Measurements from ENCODE around the gene CD6. TPM values are rescaled to one million over a fixed set of nuclear protein-coding genes. Genes with fewer than 3 reads are reported as not detected.

CD6 gene
- total and polyA plus RNA-seq, 2 of the 8 experiments (the other 6 are each of a cell fraction or from before 2014, with no cell fraction given): 0.03 TPM; not detected in 1

- 98% methylated on average over 7 of the region's 7 CpGs; no CpG with 5 or more reads in 1 of the 2 experiments for WGBS, 2 experiments (ENCODE audit: extremely low coverage in 1 of 2, insufficient coverage in 1 of 2, insufficient read length in 1 of 2, insufficient replicate concordance in 2 of 2, low coverage in 1 of 2, low lambda C conversion rate in 2 of 2, missing lambda C conversion rate in 1 of 2)
- Histone ChIP-seq H3K23me2 (ENCODE audit: low read depth, low read length) (no peaks in the 10 kb centered on the region), H3K79me1 (ENCODE audit: low read depth, low read length) (no peaks in the 10 kb centered on the region), H3K56ac (replicated peaks; ENCODE audit: insufficient read length, low read depth, low read length) (no peak overlapping the region), H2BK12ac (ENCODE audit: low read depth, low read length) (no peak overlapping the region), H2AFZ (ENCODE audit: low read length) (no peak overlapping the region), H3K36me3 (ENCODE audit: control insufficient read depth in 2 of 4, insufficient read depth in 4 of 4, low read length in 3 of 4) (peaks cover 0 to 10% (median 5%) of the 10 kb centered on the region in 4 experiments; a peak in 5 of 8 replicates), H4K20me1 (replicated peaks in 1 of 2; ENCODE audit: control insufficient read depth in 1 of 2, insufficient read depth in 2 of 2, low read length in 2 of 2) (peaks cover 0 to 5% of the 10 kb centered on the region in 2 experiments), H3K14ac (ENCODE audit: insufficient read length) (no peak overlapping the region), H3K79me2 (ENCODE audit: control insufficient read depth in 1 of 2, insufficient read depth in 2 of 2, low read length in 2 of 2) (no peaks in the 10 kb centered on the region), H2AK5ac (ENCODE audit: low read depth, low read length) (no peak overlapping the region), H3K18ac (ENCODE audit: extremely low read depth, low read length) (no peak overlapping the region), H3K23ac (ENCODE audit: insufficient read length) (no peak overlapping the region), H3K4me2 (ENCODE audit: insufficient read depth in 1 of 2, low read depth in 2 of 2, low read length in 2 of 2) (no peak overlapping the region), H3K4me3 (ENCODE audit: extremely low read depth in 1 of 4, insufficient read depth in 2 of 4, low read depth in 3 of 4, low read length in 4 of 4) (no peak overlapping the region), H4K5ac (ENCODE audit: insufficient read length, low read depth, low read length) (no peak overlapping the region), H3K9ac (replicated peaks in 1 of 4; ENCODE audit: extremely low read depth in 1 of 4, low read depth in 3 of 4, low read length in 3 of 4) (no peak overlapping the region), H4K91ac (replicated peaks; ENCODE audit: insufficient read length, low read length) (no peak overlapping the region), H2BK15ac (ENCODE audit: low read length) (no peak overlapping the region), H3K4me1 (replicated peaks in 1 of 4; ENCODE audit: control insufficient read depth in 3 of 4, insufficient read depth in 4 of 4, low read length in 3 of 4) (no peaks in the 10 kb centered on the region; a peak in 2 of 7 replicates), H3K9me3 (ENCODE audit: insufficient read depth in 2 of 2, low read depth in 1 of 2, low read length in 1 of 2) (no peaks in the 10 kb centered on the region), H2BK120ac (replicated peaks; ENCODE audit: low read depth, low read length) (no peak overlapping the region), H2BK20ac (ENCODE audit: low read length) (no peak overlapping the region), H2BK5ac (ENCODE audit: low read depth, low read length) (no peak overlapping the region), H3K27ac (ENCODE audit: low read depth, low read length) (no peak overlapping the region), H4K8ac (ENCODE audit: extremely low read depth, insufficient read depth, low read length) (no peak overlapping the region), H3K4ac (replicated peaks; ENCODE audit: insufficient read length, low read depth, low read length) (no peak overlapping the region), H3K27me3 (replicated peaks in 1 of 4; ENCODE audit: control insufficient read depth in 3 of 4, extremely low read depth in 1 of 4, insufficient read depth in 3 of 4, low read length in 3 of 4) (no peaks in the 10 kb centered on the region)
- ChIA-PET POLR2A (ENCODE audit: partially characterized antibody) (interaction anchor here (1.3 to 1.7 kb wide), 3 partner anchors 14 to 24 kb away, joined by 3 to 5 read pairs (median 5); partner anchors contain the start of gene TMEM132A), CTCF (ENCODE audit: partially characterized antibody) (interaction anchor here (1.2 to 2.3 kb wide), 6 partner anchors 9 to 190 kb away, joined by 3 to 5 read pairs (median 4); no protein-coding TSS in a partner anchor)
- FAIRE-seq (no peak), DNase-seq (ENCODE audit: low read depth in 1 of 2, low spot score in 2 of 2) (no peak)
- TF ChIP-seq GTF2F1 (IDR thresholded peaks at IDR 0.05; ENCODE audit: borderline replicate concordance, low read depth, low read length): no peak
- no peak for TF ChIP-seq SAP30 (IDR thresholded peaks at IDR 0.05; ENCODE audit: insufficient read depth, insufficient replicate concordance, low read length)
- TF ChIP-seq JUN (IDR thresholded peaks at IDR 0.05; ENCODE audit: low read depth, low read length): no peak
- peak; percentile 49; the same call in 1 of the 2 replicates for TF ChIP-seq POLR2AphosphoS5 (IDR thresholded peaks at IDR 0.05; ENCODE audit: low read depth, low read length)
Measured at GRCh38 chr11:60939301-60939700, 32.2 kb upstream of the CD6 start.

Measured in H1 (cell line).